Rectal smooth muscle tissue (tissue), 1 donor: ENCODE results near the gene WBP2NL.

Experiments
- H3K27ac ChIP-seq: one replicate; pipeline ENCODE4 v1.7.0; 2013; ENCODE audit warnings: low read depth, low read length, inconsistent platforms
- H3K27me3 ChIP-seq: one replicate; pipeline ENCODE4 v1.7.0; 2013; ENCODE audit warnings: low read length; ENCODE audit not compliant: control insufficient read depth, insufficient read depth
- H3K36me3 ChIP-seq: one replicate; pipeline ENCODE4 v1.7.0; 2013; ENCODE audit warnings: low read length; ENCODE audit not compliant: control insufficient read depth, insufficient read depth
- H3K4me1 ChIP-seq: one replicate; pipeline ENCODE4 v1.7.0; 2013; ENCODE audit warnings: low read length; ENCODE audit not compliant: control insufficient read depth, insufficient read depth
- H3K4me3 ChIP-seq: one replicate; pipeline ENCODE4 v1.7.0; 2013; ENCODE audit warnings: low read length
- H3K9ac ChIP-seq: one replicate; pipeline ENCODE4 v1.7.0; 2013; ENCODE audit warnings: low read length

WBP2NL gene

GRCh38 chr22:42018224-42018623, 19.6 kb downstream of the WBP2NL start:
- Histone ChIP-seq H3K9ac (no peak overlapping the region), H3K4me1 (no peaks in the 10 kb centered on the region), H3K36me3 (no peaks in the 10 kb centered on the region), H3K4me3 (no peak overlapping the region), H3K27me3 (no peaks in the 10 kb centered on the region), H3K27ac (no peak overlapping the region)

GRCh38 chr22:42021571-42021970, 23.0 kb downstream of the WBP2NL start:
- Histone ChIP-seq H3K9ac (no peak overlapping the region), H3K4me3 (no peak overlapping the region), H3K27me3 (no peaks in the 10 kb centered on the region), H3K4me1 (no peaks in the 10 kb centered on the region), H3K27ac (no peak overlapping the region), H3K36me3 (no peaks in the 10 kb centered on the region)

- H3K36me3 ChIP-seq = no peaks in the 10 kb centered on the region
- H3K4me3 ChIP-seq = no peak overlapping the region
- H3K9ac ChIP-seq = no peak overlapping the region
- H3K27ac ChIP-seq = no peak overlapping the region
- no peaks in the 10 kb centered on the region for H3K27me3 ChIP-seq
- no peaks in the 10 kb centered on the region for H3K4me1 ChIP-seq
These were observed 23.7 kb downstream of the WBP2NL start for GRCh38 chr22:42022162-42022847.

GRCh38 chr22:42025421-42025820, 26.8 kb downstream of the WBP2NL start:
- no peaks in the 10 kb centered on the region for H3K36me3 ChIP-seq
- H3K27ac ChIP-seq = no peak overlapping the region
- no peak overlapping the region for H3K4me3 ChIP-seq
- H3K9ac ChIP-seq = no peak overlapping the region
- H3K27me3 ChIP-seq = no peaks in the 10 kb centered on the region
- H3K4me1 ChIP-seq = no peaks in the 10 kb centered on the region

- H3K27me3 ChIP-seq = no peaks in the 10 kb centered on the region
- H3K4me1 ChIP-seq = no peaks in the 10 kb centered on the region
- no peak overlapping the region for H3K27ac ChIP-seq
- H3K36me3 ChIP-seq = no peaks in the 10 kb centered on the region
- no peak overlapping the region for H3K4me3 ChIP-seq
- H3K9ac ChIP-seq = no peak overlapping the region
These were observed 28.1 kb downstream of the WBP2NL start for GRCh38 chr22:42026705-42027104.

- Histone ChIP-seq H3K27ac (no peak overlapping the region), H3K4me3 (no peak overlapping the region), H3K27me3 (no peaks in the 10 kb centered on the region), H3K4me1 (no peaks in the 10 kb centered on the region), H3K9ac (no peak overlapping the region), H3K36me3 (no peaks in the 10 kb centered on the region)
These were observed 34.9 kb downstream of the WBP2NL start for GRCh38 chr22:42033263-42034181.

- Histone ChIP-seq H3K27me3 (no peaks in the 10 kb centered on the region), H3K4me3 (no peak overlapping the region), H3K9ac (no peak overlapping the region)
These were observed 36.7 kb downstream of the WBP2NL start for GRCh38 chr22:42035256-42035655.

GRCh38 chr22:42039271-42039670, 40.7 kb downstream of the WBP2NL start:
- H3K4me3 ChIP-seq = no peak overlapping the region
- H3K9ac ChIP-seq = no peak overlapping the region
- H3K36me3 ChIP-seq = no peaks in the 10 kb centered on the region
- H3K27ac ChIP-seq = no peak overlapping the region
- H3K27me3 ChIP-seq = no peaks in the 10 kb centered on the region
- H3K4me1 ChIP-seq = no peaks in the 10 kb centered on the region

More at GRCh38 chr22:42035256-42035655, 36.7 kb downstream of the WBP2NL start:
- Histone ChIP-seq H3K36me3 (no peaks in the 10 kb centered on the region), H3K4me1 (no peaks in the 10 kb centered on the region), H3K27ac (no peak overlapping the region)

GRCh38 chr22:42041784-42042183, 43.2 kb downstream of the WBP2NL start:
- Histone ChIP-seq H3K27me3 (no peaks in the 10 kb centered on the region), H3K4me1 (no peaks in the 10 kb centered on the region), H3K27ac (no peak overlapping the region), H3K36me3 (no peaks in the 10 kb centered on the region), H3K4me3 (no peak overlapping the region), H3K9ac (no peak overlapping the region)

- Histone ChIP-seq H3K27ac (no peak overlapping the region), H3K9ac (no peak overlapping the region), H3K4me1 (no peaks in the 10 kb centered on the region), H3K4me3 (no peak overlapping the region), H3K27me3 (no peaks in the 10 kb centered on the region), H3K36me3 (no peaks in the 10 kb centered on the region)
These were observed 52.1 kb downstream of the WBP2NL start for GRCh38 chr22:42050641-42051180.

GRCh38 chr22:42052765-42053164, 54.2 kb downstream of the WBP2NL start:
- Histone ChIP-seq H3K9ac (no peak overlapping the region), H3K36me3 (no peaks in the 10 kb centered on the region), H3K4me3 (no peak overlapping the region), H3K27ac (no peak overlapping the region), H3K27me3 (no peaks in the 10 kb centered on the region), H3K4me1 (no peaks in the 10 kb centered on the region)

GRCh38 chr22:42056757-42057511, 58.3 kb downstream of the WBP2NL start:
- H3K4me1 ChIP-seq = no peaks in the 10 kb centered on the region
- H3K27ac ChIP-seq = no peak overlapping the region
- no peak overlapping the region for H3K9ac ChIP-seq
- H3K27me3 ChIP-seq = no peaks in the 10 kb centered on the region
- no peak overlapping the region for H3K4me3 ChIP-seq
- peaks cover 25% of the 10 kb centered on the region for H3K36me3 ChIP-seq
